ENCODE data around the gene TMEM62. TPM values are rescaled to one million over a fixed set of nuclear protein-coding genes. Genes with fewer than 3 reads are reported as not detected.

The TMEM62 gene
- 8.7 and 14.8 TPM in 2 replicates for polyA plus RNA-seq

GRCh38 chr15:43133430-43134156, at the start of gene TMEM62:
Gene TMEM62, plus strand, starts transcription at chr15:43133586. Its CDS starts 217 bp downstream, at chr15:43133803.

GRCh38 chr15:43105778-43106485, 27.5 kb upstream of the TMEM62 start, which contains the start of gene UBR1:
Gene UBR1, minus strand, starts transcription at chr15:43106038. Its CDS starts 16 bp downstream, at chr15:43106022.

GRCh38 chr15:43185157-43186002, 52.0 kb downstream of the TMEM62 start, which contains the start of gene CCNDBP1:
Gene CCNDBP1, plus strand, starts transcription at chr15:43185403. Its CDS starts 96 bp downstream, at chr15:43185499.

GRCh38 chr15:43220991-43221403, 87.6 kb downstream of the TMEM62 start, which contains the start of gene EPB42:
Gene EPB42, minus strand, starts transcription at chr15:43221018. Its CDS starts 193 bp downstream, at chr15:43220825.

Other genes with a start within 250 kb of the TMEM62 start
- 17.2 and 20.7 TPM in 2 replicates for gene TTBK2, start 212.8 kb upstream of the TMEM62 start, polyA plus RNA-seq
- gene UBR1, start 27.5 kb upstream of the TMEM62 start, polyA plus RNA-seq = 14.7 and 21.0 TPM in 2 replicates
- gene CCNDBP1, start 51.8 kb downstream of the TMEM62 start, polyA plus RNA-seq = 133 and 186 TPM in 2 replicates
- gene EPB42, start 87.4 kb downstream of the TMEM62 start, polyA plus RNA-seq = not detected in 2 replicates
- gene TGM5, start 133.3 kb downstream of the TMEM62 start, polyA plus RNA-seq = 0.24 TPM in 1 of 2 replicates, not detected in the other
- not detected in 2 replicates for gene TGM7, start 168.7 kb downstream of the TMEM62 start, polyA plus RNA-seq
- gene LCMT2, start 197.0 kb downstream of the TMEM62 start, polyA plus RNA-seq = 1.9 and 3.5 TPM in 2 replicates
- gene ZSCAN29, start 237.5 kb downstream of the TMEM62 start, polyA plus RNA-seq = 2.5 and 2.6 TPM in 2 replicates
- 22.4 and 24.3 TPM in 2 replicates for gene TUBGCP4, start 237.5 kb downstream of the TMEM62 start, polyA plus RNA-seq